HEK293 (cell line): ENCODE results near the gene ZKSCAN4.

Experiments used
- ATF2 ChIP-seq: fragments of 450-650 bp; formaldehyde crosslinking; IDR thresholded peaks from 2 replicates; pipeline ENCODE4 v1.5.1; 2016; ENCODE audit warnings: missing biosample characterization, missing genetic modification characterization, low read depth
- CTCF ChIP-seq: fragments of 450-650 bp; formaldehyde crosslinking; IDR thresholded peaks from 2 replicates; pipeline ENCODE4 v1.5.1; 2016; ENCODE audit warnings: missing biosample characterization, missing genetic modification characterization
- KLF9 ChIP-seq: fragments of 450-650 bp; formaldehyde crosslinking; IDR thresholded peaks from 2 replicates; pipeline ENCODE4 v1.5.1; 2016; ENCODE audit warnings: missing biosample characterization, missing genetic modification characterization, low read depth
- REST ChIP-seq: fragments of 450-650 bp; formaldehyde crosslinking; IDR thresholded peaks from 2 replicates; pipeline ENCODE4 v1.5.1; 2016; ENCODE audit warnings: missing biosample characterization, missing genetic modification characterization
- YY1 ChIP-seq: fragments of 450-650 bp; formaldehyde crosslinking; IDR thresholded peaks from 2 replicates; pipeline ENCODE4 v1.5.1; 2018; ENCODE audit warnings: missing biosample characterization, missing genetic modification characterization
- ZNF121 ChIP-seq: fragments of 450-650 bp; formaldehyde crosslinking; IDR thresholded peaks from 2 replicates; pipeline ENCODE4 v1.5.1; 2016; ENCODE audit warnings: missing biosample characterization, missing genetic modification characterization
- ZNF169 ChIP-seq: fragments of 450-650 bp; formaldehyde crosslinking; IDR thresholded peaks from 2 replicates; pipeline ENCODE4 v1.5.1; 2016; ENCODE audit warnings: missing biosample characterization, missing genetic modification characterization
- ZNF18 ChIP-seq: fragments of 450-650 bp; formaldehyde crosslinking; IDR thresholded peaks from 2 replicates; pipeline ENCODE4 v1.5.1; 2016; ENCODE audit warnings: missing biosample characterization, missing genetic modification characterization
- ZNF341 ChIP-seq: fragments of 450-650 bp; formaldehyde crosslinking; IDR thresholded peaks from 2 replicates; pipeline ENCODE4; 2016; ENCODE audit warnings: low read depth, missing biosample characterization, missing genetic modification characterization
- ZNF692 ChIP-seq: fragments of 450-650 bp; formaldehyde crosslinking; IDR thresholded peaks from 2 replicates; pipeline ENCODE4 v1.5.1; 2016; ENCODE audit warnings: missing biosample characterization, missing genetic modification characterization

- no peak for TF ChIP-seq KLF9
- TF ChIP-seq ZNF692 = no peak
- TF ChIP-seq ZNF121 = no peak
- TF ChIP-seq ATF2 (tag by site-specific recombination) = no peak
- no peak for TF ChIP-seq ZNF341
- TF ChIP-seq REST = no peak
- no peak for TF ChIP-seq CTCF
- no peak for TF ChIP-seq YY1 (tag by site-specific recombination)
- no peak for TF ChIP-seq ZNF18 (tag by site-specific recombination)
- no peak for TF ChIP-seq ZNF169 (tag by site-specific recombination)
Observed at GRCh38 chr6:28243946-28244345, 8.1 kb downstream of the ZKSCAN4 start.
